ENCODE results near the gene MVP. TPM values are rescaled to one million over a fixed set of nuclear protein-coding genes. Genes with fewer than 3 reads are reported as not detected.

Gene MVP
- total RNA-seq, 6 experiments from 2014 or later, result 37.4 to 112 (median 77.8) TPM

- DNase-seq (peak; percentile 78 to 84 (median 81)), ATAC-seq (peak; percentile 39 to 64 (median 62))
- Histone ChIP-seq H3K27me3 (no peaks in the 10 kb centered on the region), H3K4me3 (peak overlapping the region; percentile 66 to 89 (median 77)), H3K27ac (peak overlapping the region; percentile 78 to 88 (median 87)), H3K36me3 (no peaks in the 10 kb centered on the region), H3K9me3 (no peaks in the 10 kb centered on the region), H3K4me1 (peaks cover 0 to 48% (median 16%) of the 10 kb centered on the region in 4 donors)
- no peak for TF ChIP-seq CTCF (IDR thresholded peaks at IDR 0.05)
- no peak for TF ChIP-seq POLR2A (IDR thresholded peaks at IDR 0.05)
- intact Hi-C loops (cut with DNase I), result loop anchor here in 1 of 2 donors (10.0 kb wide), 1 partner anchor 178 kb away; the partner anchor contains the start of genes HIRIP3 and INO80E
- 0% methylated on average over 22 of the region's 37 CpGs for WGBS (ENCODE audit: insufficient coverage, low coverage, low lambda C conversion rate, missing lambda C conversion rate)
Measured at GRCh38 chr16:29816694-29817441, 3.4 kb upstream of the MVP start.

GRCh38 chr16:29818082-29818481, 2.2 kb upstream of the MVP start:
- H3K4me1 ChIP-seq, result peaks cover 0 to 50% (median 18%) of the 10 kb centered on the region in 4 donors
- 84% methylated on average over 2 of the region's 4 CpGs for WGBS (ENCODE audit: insufficient coverage, low coverage, low lambda C conversion rate, missing lambda C conversion rate)
- no peak overlapping the region for H3K4me3 ChIP-seq
- no peaks in the 10 kb centered on the region for H3K36me3 ChIP-seq
- no peaks in the 10 kb centered on the region for H3K9me3 ChIP-seq
- TF ChIP-seq CTCF (IDR thresholded peaks at IDR 0.05) (no peak), POLR2A (IDR thresholded peaks at IDR 0.05) (no peak)
- H3K27ac ChIP-seq, result no peak overlapping the region
- DNase-seq (no peak), ATAC-seq (no peak)
- intact Hi-C loops (cut with DNase I), result loop anchor here in 1 of 2 donors (10.0 kb wide), 1 partner anchor 177 kb away; the partner anchor contains the start of genes HIRIP3 and INO80E
- H3K27me3 ChIP-seq, result no peaks in the 10 kb centered on the region

- Histone ChIP-seq H3K27ac (no peak overlapping the region), H3K27me3 (no peaks in the 10 kb centered on the region), H3K4me3 (no peak overlapping the region), H3K9me3 (no peaks in the 10 kb centered on the region), H3K4me1 (peaks cover 0 to 54% (median 23%) of the 10 kb centered on the region in 4 donors), H3K36me3 (no peaks in the 10 kb centered on the region)
- TF ChIP-seq CTCF (IDR thresholded peaks at IDR 0.05) (no peak), POLR2A (IDR thresholded peaks at IDR 0.05) (no peak)
- WGBS (ENCODE audit: insufficient coverage, low coverage, low lambda C conversion rate, missing lambda C conversion rate), result 71% methylated on average over 12 of the region's 15 CpGs
- no peak for ATAC-seq
- intact Hi-C loops (cut with DNase I), result loop anchor here in 1 of 2 donors (10.0 kb wide), 1 partner anchor 175 kb away; the partner anchor contains the start of genes HIRIP3 and INO80E
- DNase-seq, result no peak
Measured at GRCh38 chr16:29819506-29819905, 756 bp upstream of the MVP start.

DNA sequence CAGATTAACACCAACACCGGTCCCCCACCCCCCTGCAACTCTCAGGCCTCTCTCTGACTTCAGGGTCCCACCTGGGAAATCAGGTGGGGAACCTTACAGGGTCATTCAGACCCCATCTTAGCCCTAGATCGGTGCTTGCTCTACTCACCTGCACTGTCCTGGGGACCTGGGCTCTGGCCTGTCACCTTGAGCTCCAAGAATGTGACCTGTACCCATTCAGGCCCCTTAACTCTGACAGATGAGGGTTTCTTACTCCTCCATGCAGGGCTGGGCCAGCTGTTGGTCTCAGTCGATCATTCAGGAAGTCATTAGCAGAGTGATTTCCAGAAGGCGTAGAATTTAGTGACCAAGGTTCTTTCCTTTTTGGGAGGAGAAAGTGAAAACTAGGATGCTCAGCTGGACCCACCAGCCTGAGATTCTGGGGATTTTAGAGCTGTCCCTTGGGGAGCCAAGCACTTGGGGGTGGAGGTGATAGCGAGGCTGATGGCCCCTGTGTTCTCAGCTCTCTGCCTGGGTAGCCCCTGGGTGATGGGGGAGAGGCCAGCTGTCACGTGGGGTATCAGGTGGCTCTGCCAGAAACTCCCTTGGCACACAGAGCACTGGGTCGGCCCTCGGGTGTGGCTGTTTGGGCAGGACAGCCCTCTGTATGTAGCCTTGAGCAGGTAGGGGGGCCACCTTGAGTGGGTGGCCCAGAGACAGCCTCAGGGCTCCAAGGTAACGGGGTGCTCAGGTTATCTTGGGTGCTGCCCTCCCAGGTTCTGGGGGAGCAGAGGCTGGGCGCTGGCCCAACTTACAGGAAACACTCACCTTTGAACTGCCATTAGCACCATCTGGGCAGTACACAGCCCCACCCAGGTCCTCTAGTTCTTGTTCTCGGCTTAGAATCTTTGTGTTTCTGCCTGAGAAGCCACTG, 724 bp downstream of the MVP start:
- peak overlapping the region; percentile 68 to 89 (median 74) for H3K27ac ChIP-seq
- H3K27me3 ChIP-seq, result no peaks in the 10 kb centered on the region
- peak; percentile 28 for TF ChIP-seq POLR2A (IDR thresholded peaks at IDR 0.05)
- no peak for TF ChIP-seq CTCF (IDR thresholded peaks at IDR 0.05)
- H3K4me3 ChIP-seq, result peak overlapping the region; percentile 65 to 79 (median 79)
- no peaks in the 10 kb centered on the region for H3K36me3 ChIP-seq
- 7% methylated on average over 6 of the region's 11 CpGs for WGBS (ENCODE audit: insufficient coverage, low coverage, low lambda C conversion rate, missing lambda C conversion rate)
- ATAC-seq (peak; percentile 52 to 70 (median 66)), DNase-seq (peak; percentile 73 to 82 (median 76))
- H3K4me1 ChIP-seq, result peaks cover 0 to 51% (median 25%) of the 10 kb centered on the region in 4 donors
- H3K9me3 ChIP-seq, result no peaks in the 10 kb centered on the region
- intact Hi-C loops (cut with DNase I), result no loop called here
